Measurements from ENCODE around the gene CDNF.

CDNF gene

DNA sequence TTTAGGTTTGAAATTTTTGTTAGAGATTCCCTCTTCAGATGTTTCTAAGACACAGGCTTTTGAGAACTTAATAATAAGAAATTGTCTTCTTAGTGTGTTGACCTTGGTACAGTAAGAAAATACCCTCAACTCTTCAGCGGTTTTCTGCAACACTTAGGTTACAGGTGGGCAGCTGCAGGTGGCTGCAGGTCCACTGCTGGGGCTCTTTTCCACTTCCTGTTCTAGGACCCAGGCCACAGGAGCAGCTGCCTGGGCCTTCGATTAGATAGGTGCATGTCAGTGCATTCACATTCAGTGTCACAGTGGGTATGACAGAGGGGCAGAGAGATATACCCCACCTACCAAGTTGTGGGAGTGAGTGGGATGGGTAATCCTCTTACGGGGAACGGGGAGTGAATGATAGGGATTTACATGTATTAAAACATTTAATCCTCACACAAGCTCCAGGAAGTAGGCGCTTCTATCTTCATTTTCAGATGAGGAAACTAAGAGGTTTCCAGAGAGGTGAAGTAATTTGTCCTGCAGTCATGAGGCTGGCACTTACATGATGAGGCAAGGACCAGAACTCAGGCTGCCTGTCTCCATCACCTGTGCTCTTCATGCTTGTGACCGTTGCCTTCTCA lies 20.6 kb upstream of the CDNF start:
- TF ChIP-seq, protein P1, sequence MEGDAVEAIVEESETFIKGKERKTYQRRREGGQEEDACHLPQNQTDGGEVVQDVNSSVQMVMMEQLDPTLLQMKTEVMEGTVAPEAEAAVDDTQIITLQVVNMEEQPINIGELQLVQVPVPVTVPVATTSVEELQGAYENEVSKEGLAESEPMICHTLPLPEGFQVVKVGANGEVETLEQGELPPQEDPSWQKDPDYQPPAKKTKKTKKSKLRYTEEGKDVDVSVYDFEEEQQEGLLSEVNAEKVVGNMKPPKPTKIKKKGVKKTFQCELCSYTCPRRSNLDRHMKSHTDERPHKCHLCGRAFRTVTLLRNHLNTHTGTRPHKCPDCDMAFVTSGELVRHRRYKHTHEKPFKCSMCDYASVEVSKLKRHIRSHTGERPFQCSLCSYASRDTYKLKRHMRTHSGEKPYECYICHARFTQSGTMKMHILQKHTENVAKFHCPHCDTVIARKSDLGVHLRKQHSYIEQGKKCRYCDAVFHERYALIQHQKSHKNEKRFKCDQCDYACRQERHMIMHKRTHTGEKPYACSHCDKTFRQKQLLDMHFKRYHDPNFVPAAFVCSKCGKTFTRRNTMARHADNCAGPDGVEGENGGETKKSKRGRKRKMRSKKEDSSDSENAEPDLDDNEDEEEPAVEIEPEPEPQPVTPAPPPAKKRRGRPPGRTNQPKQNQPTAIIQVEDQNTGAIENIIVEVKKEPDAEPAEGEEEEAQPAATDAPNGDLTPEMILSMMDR (IDR thresholded peaks at IDR 0.05; ENCODE audit: low read length, missing control alignments): no peak
- no peak overlapping the region for H3K4me3 ChIP-seq (replicated peaks; ENCODE audit: low read depth, low read length)
- DNase-seq (ENCODE audit: low read depth): no peak

DNA sequence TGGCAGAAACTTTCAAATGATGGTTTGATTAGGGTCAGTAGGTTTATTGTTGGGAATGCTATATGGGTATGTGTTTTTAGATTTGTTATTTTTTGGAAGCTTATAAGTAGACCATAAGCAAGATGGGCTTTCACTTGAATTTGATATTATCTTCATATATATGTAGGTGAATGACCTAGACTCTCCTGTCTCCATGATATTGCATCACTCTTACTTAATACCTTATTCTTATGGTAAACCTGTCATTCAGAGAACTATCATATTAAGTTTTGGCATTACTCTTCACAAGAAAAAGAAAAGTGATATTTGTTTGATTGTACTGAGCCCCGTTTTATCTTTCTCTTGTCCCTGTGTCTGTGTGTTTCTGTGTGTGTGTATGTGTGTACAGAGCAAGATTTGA lies 17.6 kb upstream of the CDNF start:
- TF ChIP-seq, protein P1 (IDR thresholded peaks at IDR 0.05; ENCODE audit: low read length, missing control alignments): no peak
- no peak overlapping the region for H3K4me3 ChIP-seq (replicated peaks; ENCODE audit: low read depth, low read length)
- no peak for DNase-seq (ENCODE audit: low read depth)

DNA sequence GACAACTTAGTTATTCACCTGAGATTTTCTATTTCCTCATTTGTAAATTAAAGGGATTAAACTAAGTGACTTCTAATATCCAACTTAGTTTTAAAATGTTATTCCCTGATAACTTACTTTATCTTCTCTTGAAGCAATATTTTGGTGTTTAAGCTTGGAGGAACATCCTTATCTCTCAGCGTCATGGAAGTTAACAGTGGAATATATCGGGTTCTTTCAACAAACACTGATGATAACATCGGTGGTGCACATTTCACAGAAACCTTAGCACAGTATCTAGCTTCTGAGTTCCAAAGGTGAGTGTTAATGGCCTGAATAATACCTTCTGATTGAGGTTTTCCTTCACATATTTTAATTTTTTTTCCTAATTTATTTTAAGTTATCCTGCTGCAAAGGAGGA lies 14.4 kb upstream of the CDNF start:
- DNase-seq (ENCODE audit: low read depth): no peak
- TF ChIP-seq, protein P1 (IDR thresholded peaks at IDR 0.05; ENCODE audit: low read length, missing control alignments): no peak
- H3K4me3 ChIP-seq (replicated peaks; ENCODE audit: low read depth, low read length): no peak overlapping the region

DNA sequence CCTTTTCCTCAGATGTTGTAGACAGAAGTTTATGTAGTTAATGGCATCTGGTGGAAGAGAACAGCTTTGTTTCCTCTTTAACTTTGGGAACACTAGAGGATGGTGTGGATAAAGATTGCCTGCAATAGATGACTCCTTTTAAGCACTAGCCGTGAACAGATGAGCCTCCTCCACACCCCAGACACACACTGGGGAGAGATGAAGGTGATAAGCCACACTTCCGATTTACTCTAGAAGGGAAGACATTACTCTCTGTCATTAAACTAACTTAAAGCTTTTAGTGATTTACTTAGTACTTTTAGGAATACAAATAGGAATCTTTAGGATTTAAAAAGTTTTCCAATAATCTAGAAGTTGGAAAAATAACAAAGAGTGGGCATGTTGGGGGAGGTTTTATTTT lies 7.1 kb upstream of the CDNF start:
- TF ChIP-seq, protein P1 (IDR thresholded peaks at IDR 0.05; ENCODE audit: low read length, missing control alignments): no peak
- no peak for DNase-seq (ENCODE audit: low read depth)
- no peak overlapping the region for H3K4me3 ChIP-seq (replicated peaks; ENCODE audit: low read depth, low read length)

DNA sequence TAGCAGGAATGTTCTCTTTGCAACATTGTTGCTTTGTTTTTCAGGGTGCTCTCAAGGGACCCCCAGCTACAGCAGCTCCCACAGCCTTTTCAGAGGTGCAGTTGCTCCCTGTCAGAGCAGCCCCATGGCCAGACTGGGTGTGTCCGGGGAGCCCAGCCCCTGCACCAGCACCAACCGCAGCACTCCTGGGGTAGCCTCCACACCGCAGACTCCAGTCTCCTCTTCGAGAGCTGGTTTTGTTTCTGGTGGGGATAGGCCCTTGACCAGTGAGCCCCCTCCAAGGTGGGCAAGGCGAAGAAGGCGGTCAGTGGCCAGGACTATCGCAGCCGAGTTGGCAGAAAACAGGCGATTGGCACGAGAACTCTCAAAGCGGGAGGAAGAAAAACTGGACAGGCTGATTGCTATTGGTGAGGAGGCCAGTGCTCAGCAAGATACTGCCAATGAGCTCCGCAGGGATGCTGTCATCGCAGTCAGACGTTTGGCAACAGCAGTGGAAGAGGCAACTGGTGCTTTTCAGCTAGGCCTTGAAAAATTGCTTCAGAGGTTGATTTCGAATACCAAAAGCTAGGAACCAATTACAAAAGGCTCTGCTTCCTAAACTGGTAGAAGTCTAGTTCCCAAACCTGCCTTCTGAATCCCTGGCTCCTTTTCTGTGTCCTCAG lies 5.6 kb upstream of the CDNF start:
- no peak overlapping the region for H3K4me3 ChIP-seq (replicated peaks; ENCODE audit: low read depth, low read length)
- TF ChIP-seq, protein P1 (IDR thresholded peaks at IDR 0.05; ENCODE audit: low read length, missing control alignments): no peak
- DNase-seq (ENCODE audit: low read depth): no peak

DNA sequence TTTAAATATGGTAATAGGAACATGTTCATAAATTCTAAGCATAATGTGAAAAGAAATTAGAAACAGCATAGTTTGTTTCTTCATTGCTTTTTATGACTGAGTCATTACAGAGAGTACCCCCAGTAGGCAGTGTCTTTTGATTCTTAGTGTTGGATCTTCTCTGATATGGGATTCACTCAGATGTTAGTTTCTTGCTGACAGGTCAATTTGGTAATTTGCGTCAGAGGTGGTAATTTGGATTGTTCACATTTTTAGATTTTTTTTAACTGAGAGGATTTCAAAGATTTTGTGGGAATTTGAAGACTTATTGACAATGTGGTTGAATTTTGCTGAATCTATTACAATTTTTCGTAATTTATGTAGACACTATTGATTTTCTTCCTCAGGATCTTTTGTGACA lies 2.3 kb upstream of the CDNF start:
- no peak for DNase-seq (ENCODE audit: low read depth)
- H3K4me3 ChIP-seq (replicated peaks; ENCODE audit: low read depth, low read length): no peak overlapping the region
- TF ChIP-seq, protein P1 (IDR thresholded peaks at IDR 0.05; ENCODE audit: low read length, missing control alignments): no peak

DNA sequence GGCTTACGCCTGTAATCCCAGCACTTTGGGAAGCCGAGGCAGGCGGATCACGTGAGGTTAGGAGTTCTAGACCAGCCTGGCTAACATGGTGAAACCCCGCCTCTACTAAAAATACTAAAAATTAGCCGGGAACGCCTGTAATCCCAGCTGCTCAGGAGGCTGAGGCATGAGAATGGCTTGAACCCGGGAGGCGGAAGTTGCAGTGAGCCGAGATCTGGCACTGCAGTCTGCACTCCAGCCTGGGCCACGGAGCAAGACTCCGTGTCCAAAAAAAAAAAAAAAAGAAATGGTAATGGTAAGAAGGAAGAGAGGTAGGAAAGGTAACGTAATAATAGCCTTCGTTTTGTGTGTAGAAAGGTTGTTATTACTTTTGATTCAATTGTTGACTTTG lies 1.5 kb upstream of the CDNF start:
- TF ChIP-seq, protein P1 (IDR thresholded peaks at IDR 0.05; ENCODE audit: low read length, missing control alignments): no peak
- H3K4me3 ChIP-seq (replicated peaks; ENCODE audit: low read depth, low read length): peak overlapping the region; percentile 95
- peak; percentile 11 for DNase-seq (ENCODE audit: low read depth)
